Daoy (cell line): ENCODE data around the gene GRHL1. TPM values are rescaled to one million over a fixed set of nuclear protein-coding genes. Genes with fewer than 3 reads are reported as not detected.
A peak's percentile ranks its signal among the peaks of the same experiment; 100 is the strongest.

Experiments
- DNase-seq: peaks from one replicate; pipeline ENCODE4 v3.0.0-alpha.2; 2015; ENCODE audit warnings: low read depth
- total RNA-seq: library from RNA; depleted of rRNA; stranded (reverse); fragments of >200 nt; shearing (Covaris generic); gene quantifications from 2 replicates; pipeline ENCODE4 v1.2.3, GENCODE V29; 2014; rRNA removed

GRHL1 gene
- total RNA-seq, 1 experiment from 2014 or later: 2.2 TPM

- DNase-seq: no peak
Measured at GRCh38 chr2:10042301-10043161, 91.0 kb downstream of the GRHL1 start.

- peak; percentile 92 for DNase-seq
Measured at GRCh38 chr2:10043256-10043905, 91.9 kb downstream of the GRHL1 start, which contains the start of gene KLF11. Gene KLF11, plus strand, starts transcription at chr2:10043550. Its CDS starts 167 bp downstream, at chr2:10043717.

GRCh38 chr2:10043906-10044601, 92.6 kb downstream of the GRHL1 start:
- peak; percentile 92 for DNase-seq

GRCh38 chr2:10045561-10046355, 94.3 kb downstream of the GRHL1 start:
- no peak for DNase-seq

GRCh38 chr2:10046931-10047330, 95.4 kb downstream of the GRHL1 start:
- DNase-seq: no peak

GRCh38 chr2:10047616-10048500, 96.4 kb downstream of the GRHL1 start:
- DNase-seq: no peak

GRCh38 chr2:10048501-10049171, 97.1 kb downstream of the GRHL1 start:
- DNase-seq: peak; percentile 46

Other genes starting within 250 kb of the GRHL1 start
- 47.2 and 82.7 TPM in 2 replicates for gene TAF1B, start 108.2 kb upstream of the GRHL1 start, total RNA-seq
- 3.9 and 4.9 TPM in 2 replicates for gene KLF11, start 91.9 kb downstream of the GRHL1 start, total RNA-seq
- gene CYS1, start 128.7 kb downstream of the GRHL1 start, total RNA-seq: 2.1 and 5.1 TPM in 2 replicates
- 155 and 162 TPM in 2 replicates for gene RRM2, start 171.0 kb downstream of the GRHL1 start, total RNA-seq